HEK293T (cell line): ENCODE data around the gene ADAMTS7.

Source experiments
- FOXA1 ChIP-seq: fragments of 450-650 bp; IDR thresholded peaks from 2 replicates; pipeline ENCODE4 v1.6.1; 2016; ENCODE audit warnings: mild to moderate bottlenecking
- FOXK2 ChIP-seq: fragments of 450-650 bp; IDR thresholded peaks from 2 replicates; pipeline ENCODE4 v1.6.1; 2016; ENCODE audit warnings: mild to moderate bottlenecking
- FOXM1 ChIP-seq: fragments of 450-650 bp; IDR thresholded peaks from 2 replicates; pipeline ENCODE4 v1.6.1; 2017; ENCODE audit warnings: mild to moderate bottlenecking, borderline replicate concordance
- SP1 ChIP-seq: fragments of 450-650 bp; IDR thresholded peaks from 2 replicates; pipeline ENCODE4 v1.6.1; 2017
- SUZ12 ChIP-seq: fragments of 450-650 bp; IDR thresholded peaks from 2 replicates; pipeline ENCODE4 v1.6.1; 2016; ENCODE audit warnings: mild to moderate bottlenecking
- ZNF384 ChIP-seq: fragments of 450-650 bp; IDR thresholded peaks from 2 replicates; pipeline ENCODE4 v1.6.1; 2016

- TF ChIP-seq SP1 (no peak), SUZ12 (no peak), FOXM1 (no peak), FOXK2 (no peak), FOXA1 (no peak), ZNF384 (no peak)
Observed at GRCh38 chr15:78739996-78740903, 71.0 kb downstream of the ADAMTS7 start.
